WTC11 (cell line): ENCODE measurements around the gene ADCK2. TPM values are rescaled to one million over a fixed set of nuclear protein-coding genes. Genes with fewer than 3 reads are reported as not detected.
"Not testable (repeated sequence)": the region's sequence is repeated elsewhere in the genome, so short reads cannot be mapped to it uniquely, and the experiment has no call there.

Experiments used
- ATAC-seq: fragments of 200-7000 bp; cut with Tn5 transposase; 2 replicates; pipeline ENCODE4 v1.10.0; 2021; ENCODE audit warnings: mild to moderate bottlenecking, moderate library complexity
- CTCF ChIA-PET: fragments of 300-600 bp; sonication (Branson Sonifier 250); formaldehyde crosslinking; loops from one replicate; lab custom pipeline; 2021; ENCODE audit warnings: antibody characterized with exemption; lab: Charles Lee
- POLR2A ChIA-PET: fragments of 350-600 bp; sonication (Branson Sonifier 250); formaldehyde crosslinking; loops from one replicate; lab custom pipeline; 2021; ENCODE audit warnings: antibody characterized with exemption; lab: Charles Lee
- DNase-seq: peaks from one replicate; pipeline ENCODE4 v3.0.0; 2021; ENCODE audit warnings: low spot score
- H3K27ac Mint-ChIP-seq: 2 replicates; pipeline ENCODE4 v1.8.0; 2021; ENCODE audit warnings: mixed read lengths
- H3K27me3 Mint-ChIP-seq: 2 replicates; pipeline ENCODE4 v1.8.0; 2021; ENCODE audit warnings: low read depth, mild to moderate bottlenecking, moderate library complexity, mixed read lengths
- H3K36me3 Mint-ChIP-seq: 2 replicates; pipeline ENCODE4 v1.8.0; 2021; ENCODE audit warnings: mixed read lengths
- H3K4me1 Mint-ChIP-seq: 2 replicates; pipeline ENCODE4 v1.8.0; 2022; ENCODE audit warnings: mixed read lengths
- H3K4me3 Mint-ChIP-seq: 2 replicates; pipeline ENCODE4 v1.8.0; 2021; ENCODE audit warnings: mild to moderate bottlenecking, moderate library complexity, mixed read lengths
- H3K9me3 Mint-ChIP-seq: 2 replicates; pipeline ENCODE4 v1.8.0; 2021; ENCODE audit warnings: mixed read lengths
- ATF1 ChIP-seq: sonication (generic); formaldehyde crosslinking; IDR thresholded peaks from 2 replicates; pipeline ENCODE4 v1.8.1; 2023; ENCODE audit warnings: mild to moderate bottlenecking, moderate library complexity, missing genetic modification reagents
- CREB1 ChIP-seq: sonication (generic); formaldehyde crosslinking; IDR thresholded peaks from 2 replicates; pipeline ENCODE4 v1.8.0; 2023; ENCODE audit warnings: mild to moderate bottlenecking, missing genetic modification reagents
- ESRRA ChIP-seq: sonication (generic); formaldehyde crosslinking; IDR thresholded peaks from 2 replicates; pipeline ENCODE4 v1.8.1; 2022; ENCODE audit warnings: mild to moderate bottlenecking, missing genetic modification reagents, borderline replicate concordance
- GTF2I ChIP-seq: fragments of 250-450 bp; sonication (Bioruptor Pico); conservative IDR thresholded peaks from 2 replicates; pipeline ENCODE4 v1.4.0; 2021; ENCODE audit warnings: mild to moderate bottlenecking
- MXD4 ChIP-seq: fragments of 250-450 bp; sonication (Bioruptor Pico); IDR thresholded peaks from 2 replicates; pipeline ENCODE4 v1.8.0; 2021; ENCODE audit warnings: mild to moderate bottlenecking, moderate library complexity, borderline replicate concordance
- NFYB ChIP-seq: sonication (generic); formaldehyde crosslinking; conservative IDR thresholded peaks from 2 replicates; pipeline ENCODE4 v1.8.0; 2022; ENCODE audit warnings: low read depth, missing genetic modification reagents
- NR1H2 ChIP-seq: sonication (generic); formaldehyde crosslinking; IDR thresholded peaks from 2 replicates; pipeline ENCODE4 v1.9.0; 2021; ENCODE audit warnings: mild to moderate bottlenecking, moderate library complexity, missing genetic modification reagents
- SP1 ChIP-seq: sonication (generic); formaldehyde crosslinking; conservative IDR thresholded peaks from 2 replicates; pipeline ENCODE4 v1.8.1; 2022; ENCODE audit warnings: missing genetic modification reagents
- ZNF121 ChIP-seq: sonication (generic); formaldehyde crosslinking; IDR thresholded peaks from 2 replicates; pipeline ENCODE4 v1.8.0; 2023; ENCODE audit warnings: missing genetic modification reagents
- ZNF219 ChIP-seq: sonication (generic); formaldehyde crosslinking; IDR thresholded peaks from 2 replicates; pipeline ENCODE4 v1.8.0; 2023; ENCODE audit warnings: missing genetic modification reagents, mild to moderate bottlenecking, borderline replicate concordance
- total RNA-seq: library from RNA; stranded (reverse); gene quantifications from 3 replicates; pipeline ENCODE4 v1.2.3, GENCODE V29; 2021
- TF ChIP-seq, protein P1 (sequence below): fragments of 250-450 bp; sonication (Bioruptor Pico); IDR thresholded peaks from 2 replicates; pipeline ENCODE4 v1.9.0; 2021; ENCODE audit warnings: mild to moderate bottlenecking
- TF ChIP-seq, protein P2 (sequence below): sonication (generic); formaldehyde crosslinking; IDR thresholded peaks from 2 replicates; pipeline ENCODE4 v1.8.1; 2022; ENCODE audit warnings: low read depth, missing genetic modification reagents, borderline replicate concordance
- TF ChIP-seq, protein P3 (sequence below): fragments of 250-450 bp; sonication (Bioruptor Pico); IDR thresholded peaks from 2 replicates; pipeline ENCODE4 v1.9.0; 2021; ENCODE audit warnings: mild to moderate bottlenecking, borderline replicate concordance
- TF ChIP-seq, protein P4 (sequence below): sonication (generic); formaldehyde crosslinking; conservative IDR thresholded peaks from 2 replicates; pipeline ENCODE4 v1.8.1; 2023; ENCODE audit warnings: mild to moderate bottlenecking, low read depth, missing genetic modification reagents, moderate library complexity

The ADCK2 gene
- total RNA-seq, 1 experiment from 2014 or later, result 12.7 TPM

DNA sequence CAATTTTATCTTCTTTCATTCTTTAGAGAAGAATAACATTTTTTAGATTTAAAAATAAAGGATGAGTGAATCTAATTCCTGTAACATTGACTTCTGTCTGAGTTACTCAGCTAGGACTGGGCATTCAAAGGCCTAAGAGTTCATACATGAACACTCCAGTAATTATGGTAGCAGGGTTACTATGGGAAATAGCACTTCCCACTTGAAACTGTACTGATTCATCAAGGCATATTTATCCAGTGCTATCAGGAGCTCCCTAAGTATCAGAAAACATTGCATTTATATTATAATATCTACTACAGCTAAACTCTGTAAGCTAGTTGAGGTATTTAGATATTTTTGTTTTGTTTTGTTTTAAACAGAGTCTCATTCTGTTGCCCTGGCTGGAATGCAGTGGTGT lies 65.5 kb downstream of the ADCK2 start (continued):
- TF ChIP-seq ATF1 (CRISPR knock-in tag), result no peak
- TF ChIP-seq, protein P1, sequence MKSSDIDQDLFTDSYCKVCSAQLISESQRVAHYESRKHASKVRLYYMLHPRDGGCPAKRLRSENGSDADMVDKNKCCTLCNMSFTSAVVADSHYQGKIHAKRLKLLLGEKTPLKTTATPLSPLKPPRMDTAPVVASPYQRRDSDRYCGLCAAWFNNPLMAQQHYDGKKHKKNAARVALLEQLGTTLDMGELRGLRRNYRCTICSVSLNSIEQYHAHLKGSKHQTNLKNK (CRISPR knock-in tag), result no peak

DNA sequence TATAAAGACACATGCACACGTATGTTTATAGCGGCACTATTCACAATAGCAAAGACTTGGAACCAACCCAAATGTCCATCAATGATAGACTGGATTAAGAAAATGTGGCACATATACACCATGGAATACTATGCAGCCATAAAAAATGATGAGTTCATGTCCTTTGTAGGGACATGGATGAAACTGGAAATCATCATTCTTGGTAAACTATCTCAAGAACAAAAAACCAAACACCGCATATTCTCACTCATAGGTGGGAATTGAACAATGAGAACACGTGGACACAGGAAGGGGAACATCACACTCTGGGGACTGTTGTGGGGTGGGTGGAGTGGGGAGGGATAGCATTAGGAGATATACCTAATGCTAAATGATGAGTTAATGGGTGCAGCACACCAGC lies 70.5 kb downstream of the ADCK2 start:
- H3K27ac Mint-ChIP-seq, ATAC-seq, CTCF ChIA-PET, DNase-seq, H3K4me3 Mint-ChIP-seq, H3K27me3 Mint-ChIP-seq, POLR2A ChIA-PET, H3K9me3 Mint-ChIP-seq: not testable (repeated sequence)
- peaks cover 13% of the 10 kb centered on the region for H3K36me3 Mint-ChIP-seq
- H3K4me1 Mint-ChIP-seq, result peaks cover 11% of the 10 kb centered on the region

DNA sequence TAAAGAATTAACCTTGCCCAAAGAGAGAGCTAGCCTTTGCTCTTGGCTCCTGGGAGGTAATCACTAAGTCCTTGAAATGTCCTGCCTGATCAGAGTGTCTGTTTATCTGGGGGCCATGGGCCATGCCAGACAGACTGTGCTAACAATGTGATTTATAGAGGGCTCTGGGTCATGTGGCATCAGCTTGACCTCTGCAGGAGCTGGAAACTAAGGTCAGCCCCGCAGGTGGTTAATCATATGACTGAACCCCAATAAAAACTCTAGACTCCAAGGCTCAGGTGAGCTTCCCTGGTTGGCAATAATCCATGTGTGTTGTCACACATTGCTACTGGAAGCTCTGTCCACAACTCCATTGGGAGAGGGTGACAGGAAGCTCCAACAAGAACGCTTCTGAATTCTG lies 71.3 kb downstream of the ADCK2 start:
- H3K9me3 Mint-ChIP-seq, result no peaks in the 10 kb centered on the region
- ATAC-seq (no peak), DNase-seq (no peak)
- no peak overlapping the region for H3K4me3 Mint-ChIP-seq
- H3K4me1 Mint-ChIP-seq, result peaks cover 11% of the 10 kb centered on the region
- H3K36me3 Mint-ChIP-seq, result peaks cover 9% of the 10 kb centered on the region
- TF ChIP-seq SP1 (CRISPR knock-in tag) (no peak), ZNF121 (CRISPR knock-in tag) (no peak), CREB1 (CRISPR knock-in tag) (no peak), ZNF219 (CRISPR knock-in tag) (no peak), ESRRA (CRISPR knock-in tag) (no peak), NFYB (CRISPR knock-in tag) (no peak), GTF2I (CRISPR knock-in tag) (no peak), NR1H2 (no peak), MXD4 (CRISPR knock-in tag) (no peak)
- TF ChIP-seq, protein P2, sequence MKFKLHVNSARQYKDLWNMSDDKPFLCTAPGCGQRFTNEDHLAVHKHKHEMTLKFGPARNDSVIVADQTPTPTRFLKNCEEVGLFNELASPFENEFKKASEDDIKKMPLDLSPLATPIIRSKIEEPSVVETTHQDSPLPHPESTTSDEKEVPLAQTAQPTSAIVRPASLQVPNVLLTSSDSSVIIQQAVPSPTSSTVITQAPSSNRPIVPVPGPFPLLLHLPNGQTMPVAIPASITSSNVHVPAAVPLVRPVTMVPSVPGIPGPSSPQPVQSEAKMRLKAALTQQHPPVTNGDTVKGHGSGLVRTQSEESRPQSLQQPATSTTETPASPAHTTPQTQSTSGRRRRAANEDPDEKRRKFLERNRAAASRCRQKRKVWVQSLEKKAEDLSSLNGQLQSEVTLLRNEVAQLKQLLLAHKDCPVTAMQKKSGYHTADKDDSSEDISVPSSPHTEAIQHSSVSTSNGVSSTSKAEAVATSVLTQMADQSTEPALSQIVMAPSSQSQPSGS (CRISPR knock-in tag), result no peak
- TF ChIP-seq, protein P3, sequence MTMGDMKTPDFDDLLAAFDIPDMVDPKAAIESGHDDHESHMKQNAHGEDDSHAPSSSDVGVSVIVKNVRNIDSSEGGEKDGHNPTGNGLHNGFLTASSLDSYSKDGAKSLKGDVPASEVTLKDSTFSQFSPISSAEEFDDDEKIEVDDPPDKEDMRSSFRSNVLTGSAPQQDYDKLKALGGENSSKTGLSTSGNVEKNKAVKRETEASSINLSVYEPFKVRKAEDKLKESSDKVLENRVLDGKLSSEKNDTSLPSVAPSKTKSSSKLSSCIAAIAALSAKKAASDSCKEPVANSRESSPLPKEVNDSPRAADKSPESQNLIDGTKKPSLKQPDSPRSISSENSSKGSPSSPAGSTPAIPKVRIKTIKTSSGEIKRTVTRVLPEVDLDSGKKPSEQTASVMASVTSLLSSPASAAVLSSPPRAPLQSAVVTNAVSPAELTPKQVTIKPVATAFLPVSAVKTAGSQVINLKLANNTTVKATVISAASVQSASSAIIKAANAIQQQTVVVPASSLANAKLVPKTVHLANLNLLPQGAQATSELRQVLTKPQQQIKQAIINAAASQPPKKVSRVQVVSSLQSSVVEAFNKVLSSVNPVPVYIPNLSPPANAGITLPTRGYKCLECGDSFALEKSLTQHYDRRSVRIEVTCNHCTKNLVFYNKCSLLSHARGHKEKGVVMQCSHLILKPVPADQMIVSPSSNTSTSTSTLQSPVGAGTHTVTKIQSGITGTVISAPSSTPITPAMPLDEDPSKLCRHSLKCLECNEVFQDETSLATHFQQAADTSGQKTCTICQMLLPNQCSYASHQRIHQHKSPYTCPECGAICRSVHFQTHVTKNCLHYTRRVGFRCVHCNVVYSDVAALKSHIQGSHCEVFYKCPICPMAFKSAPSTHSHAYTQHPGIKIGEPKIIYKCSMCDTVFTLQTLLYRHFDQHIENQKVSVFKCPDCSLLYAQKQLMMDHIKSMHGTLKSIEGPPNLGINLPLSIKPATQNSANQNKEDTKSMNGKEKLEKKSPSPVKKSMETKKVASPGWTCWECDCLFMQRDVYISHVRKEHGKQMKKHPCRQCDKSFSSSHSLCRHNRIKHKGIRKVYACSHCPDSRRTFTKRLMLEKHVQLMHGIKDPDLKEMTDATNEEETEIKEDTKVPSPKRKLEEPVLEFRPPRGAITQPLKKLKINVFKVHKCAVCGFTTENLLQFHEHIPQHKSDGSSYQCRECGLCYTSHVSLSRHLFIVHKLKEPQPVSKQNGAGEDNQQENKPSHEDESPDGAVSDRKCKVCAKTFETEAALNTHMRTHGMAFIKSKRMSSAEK (CRISPR knock-in tag), result no peak
- TF ChIP-seq, protein P4, sequence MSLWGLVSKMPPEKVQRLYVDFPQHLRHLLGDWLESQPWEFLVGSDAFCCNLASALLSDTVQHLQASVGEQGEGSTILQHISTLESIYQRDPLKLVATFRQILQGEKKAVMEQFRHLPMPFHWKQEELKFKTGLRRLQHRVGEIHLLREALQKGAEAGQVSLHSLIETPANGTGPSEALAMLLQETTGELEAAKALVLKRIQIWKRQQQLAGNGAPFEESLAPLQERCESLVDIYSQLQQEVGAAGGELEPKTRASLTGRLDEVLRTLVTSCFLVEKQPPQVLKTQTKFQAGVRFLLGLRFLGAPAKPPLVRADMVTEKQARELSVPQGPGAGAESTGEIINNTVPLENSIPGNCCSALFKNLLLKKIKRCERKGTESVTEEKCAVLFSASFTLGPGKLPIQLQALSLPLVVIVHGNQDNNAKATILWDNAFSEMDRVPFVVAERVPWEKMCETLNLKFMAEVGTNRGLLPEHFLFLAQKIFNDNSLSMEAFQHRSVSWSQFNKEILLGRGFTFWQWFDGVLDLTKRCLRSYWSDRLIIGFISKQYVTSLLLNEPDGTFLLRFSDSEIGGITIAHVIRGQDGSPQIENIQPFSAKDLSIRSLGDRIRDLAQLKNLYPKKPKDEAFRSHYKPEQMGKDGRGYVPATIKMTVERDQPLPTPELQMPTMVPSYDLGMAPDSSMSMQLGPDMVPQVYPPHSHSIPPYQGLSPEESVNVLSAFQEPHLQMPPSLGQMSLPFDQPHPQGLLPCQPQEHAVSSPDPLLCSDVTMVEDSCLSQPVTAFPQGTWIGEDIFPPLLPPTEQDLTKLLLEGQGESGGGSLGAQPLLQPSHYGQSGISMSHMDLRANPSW, result no peak
- TF ChIP-seq, all 79 proteins: peak for 0
- H3K27me3 Mint-ChIP-seq, result no peaks in the 10 kb centered on the region
- CTCF ChIA-PET, result interaction anchor here (0.9 to 2.6 kb wide), 2 partner anchors 17 to 271 kb away, joined by 3 to 10 read pairs; partner anchors contain the start of gene MRPS33
- POLR2A ChIA-PET, result no interaction called here
- no peak overlapping the region for H3K27ac Mint-ChIP-seq

Other genes starting within 250 kb of the ADCK2 start
- gene MKRN1, start 193.4 kb upstream of the ADCK2 start, total RNA-seq, result 106 to 121 TPM (median 106 TPM) in 3 replicates
- 10.0 to 13.6 TPM (median 12.7 TPM) in 3 replicates for gene DENND2A, start 32.1 kb upstream of the ADCK2 start, total RNA-seq
- 152 to 170 TPM (median 162 TPM) in 3 replicates for gene NDUFB2, start 23.8 kb downstream of the ADCK2 start, total RNA-seq